Dermis blood vessel endothelial cell (primary cell): ENCODE data around the gene AGTRAP. TPM values are rescaled to one million over a fixed set of nuclear protein-coding genes. Genes with fewer than 3 reads are reported as not detected.

Experiments
- DNase-seq: peaks from one replicate; pipeline ENCODE4 v3.0.0; 2010
- total RNA-seq: library from RNA; depleted of rRNA; stranded (reverse); fragments of >200 nt; gene quantifications from 2 replicates; pipeline ENCODE4 v1.2.3, GENCODE V29; 2014

AGTRAP gene
- total RNA-seq, 1 donor from 2014 or later: 47.5 TPM

DNA sequence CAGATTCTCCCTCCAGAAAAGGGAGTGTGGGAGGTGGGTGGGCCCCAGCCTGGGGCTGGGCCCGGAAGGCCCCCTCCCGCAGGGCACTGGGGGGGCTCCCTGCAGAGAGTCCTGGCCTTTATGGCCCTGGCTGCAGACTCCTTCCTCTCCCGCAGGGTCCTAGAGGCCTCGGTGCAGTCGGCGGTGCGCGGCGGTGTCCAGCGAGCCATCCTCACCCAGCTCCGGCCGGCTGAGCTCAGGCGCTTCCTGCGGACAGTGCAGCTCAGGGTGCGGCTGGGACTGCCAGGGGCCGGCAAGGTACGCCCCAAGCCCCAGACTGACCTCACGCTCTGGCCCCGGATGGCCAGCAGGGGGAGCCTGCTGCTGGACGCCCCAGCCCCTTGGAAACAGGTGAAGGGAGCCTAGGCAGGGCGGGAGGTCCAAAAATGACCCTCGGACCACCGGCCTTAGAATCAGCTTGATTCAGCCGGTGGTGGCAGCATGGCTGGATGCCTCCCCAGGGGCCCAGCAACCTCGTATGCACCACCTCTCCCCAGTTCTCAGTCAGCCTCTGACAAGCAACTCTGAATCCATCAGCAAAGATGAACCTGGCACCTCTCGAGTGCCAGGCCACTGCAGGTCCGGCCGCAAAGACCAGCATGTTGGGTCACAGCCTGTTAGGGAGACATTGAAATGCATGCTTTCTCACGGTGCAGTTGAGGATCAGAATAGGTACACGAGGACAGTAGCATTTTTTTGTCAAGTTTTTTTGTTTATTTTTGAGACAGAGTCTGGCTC, 49.2 kb downstream of the AGTRAP start:
- DNase-seq: peak; percentile 70

DNA sequence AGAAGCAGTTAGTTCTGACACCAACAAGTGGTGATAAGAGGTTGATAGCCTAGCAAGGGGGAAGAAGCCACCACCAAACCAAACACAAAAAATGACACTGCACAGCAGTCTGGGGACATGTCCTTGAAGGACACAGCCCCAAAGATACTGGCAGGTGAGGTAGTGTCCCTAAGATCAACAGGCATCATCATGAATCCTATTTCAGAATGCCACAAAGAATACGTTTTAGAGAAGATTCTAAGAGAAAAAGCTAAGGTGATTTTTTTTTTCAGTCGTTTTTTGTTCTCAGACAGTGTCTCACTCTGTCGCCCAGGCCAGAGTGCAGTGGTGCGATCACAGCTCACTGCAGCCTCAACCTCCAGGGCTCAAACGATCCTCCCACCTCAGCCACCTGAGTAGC, 50.2 kb downstream of the AGTRAP start:
- DNase-seq: no peak

DNA sequence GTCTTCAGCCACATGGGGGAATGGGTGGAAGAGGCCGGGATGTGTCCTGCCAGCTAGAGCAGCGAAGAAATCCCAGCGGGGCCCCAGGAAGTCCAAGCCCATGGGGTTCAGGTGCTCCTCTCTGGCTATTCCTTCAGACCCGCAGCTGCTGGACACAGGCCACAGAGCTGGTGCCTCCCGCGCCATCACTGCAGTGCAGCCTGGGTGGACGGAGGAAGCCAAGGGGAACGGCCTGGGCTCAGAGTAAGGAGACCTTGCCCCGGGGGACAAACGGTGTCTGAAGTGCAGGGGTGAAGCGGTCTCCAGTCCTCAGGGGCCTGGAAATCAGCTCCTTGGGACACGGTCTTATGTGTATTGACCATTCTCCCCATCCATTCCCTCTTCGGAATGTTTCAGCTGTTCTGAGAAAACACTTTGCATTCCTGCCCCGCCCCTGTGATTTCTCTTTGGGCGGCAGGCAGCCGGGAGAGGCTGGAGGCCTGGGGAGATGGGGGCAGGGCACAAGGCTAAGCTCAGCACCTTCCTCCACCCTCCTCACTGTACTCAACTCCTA, 51.4 kb downstream of the AGTRAP start:
- DNase-seq: no peak

- DNase-seq: no peak
Measured at GRCh38 chr1:11787804-11788436, 52.0 kb downstream of the AGTRAP start.

DNA sequence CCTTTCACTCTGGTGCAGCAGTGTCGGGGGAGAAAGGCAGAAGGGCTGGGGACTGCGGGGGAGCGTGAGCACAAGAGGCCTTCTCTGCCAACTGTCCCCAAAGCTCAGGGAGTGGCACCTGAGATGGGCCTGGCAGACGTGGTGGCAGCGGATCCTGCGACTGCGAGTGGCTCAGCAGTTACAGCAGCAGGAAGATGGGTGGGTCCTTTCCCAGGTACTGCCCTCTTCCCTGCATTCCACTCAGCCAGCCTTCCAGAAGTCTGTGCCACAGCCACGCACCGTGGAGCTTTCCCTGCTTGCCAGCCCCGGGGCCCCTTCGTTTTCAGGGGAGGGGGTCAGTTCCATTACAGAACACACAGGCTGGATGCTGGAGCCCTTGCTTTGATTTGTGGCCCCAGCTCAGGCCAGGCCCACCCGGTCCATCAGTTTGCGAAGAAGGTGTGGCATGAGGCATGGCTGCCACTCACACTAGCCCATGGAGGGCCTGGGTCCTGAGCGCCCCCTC, 52.7 kb downstream of the AGTRAP start:
- no peak for DNase-seq

DNA sequence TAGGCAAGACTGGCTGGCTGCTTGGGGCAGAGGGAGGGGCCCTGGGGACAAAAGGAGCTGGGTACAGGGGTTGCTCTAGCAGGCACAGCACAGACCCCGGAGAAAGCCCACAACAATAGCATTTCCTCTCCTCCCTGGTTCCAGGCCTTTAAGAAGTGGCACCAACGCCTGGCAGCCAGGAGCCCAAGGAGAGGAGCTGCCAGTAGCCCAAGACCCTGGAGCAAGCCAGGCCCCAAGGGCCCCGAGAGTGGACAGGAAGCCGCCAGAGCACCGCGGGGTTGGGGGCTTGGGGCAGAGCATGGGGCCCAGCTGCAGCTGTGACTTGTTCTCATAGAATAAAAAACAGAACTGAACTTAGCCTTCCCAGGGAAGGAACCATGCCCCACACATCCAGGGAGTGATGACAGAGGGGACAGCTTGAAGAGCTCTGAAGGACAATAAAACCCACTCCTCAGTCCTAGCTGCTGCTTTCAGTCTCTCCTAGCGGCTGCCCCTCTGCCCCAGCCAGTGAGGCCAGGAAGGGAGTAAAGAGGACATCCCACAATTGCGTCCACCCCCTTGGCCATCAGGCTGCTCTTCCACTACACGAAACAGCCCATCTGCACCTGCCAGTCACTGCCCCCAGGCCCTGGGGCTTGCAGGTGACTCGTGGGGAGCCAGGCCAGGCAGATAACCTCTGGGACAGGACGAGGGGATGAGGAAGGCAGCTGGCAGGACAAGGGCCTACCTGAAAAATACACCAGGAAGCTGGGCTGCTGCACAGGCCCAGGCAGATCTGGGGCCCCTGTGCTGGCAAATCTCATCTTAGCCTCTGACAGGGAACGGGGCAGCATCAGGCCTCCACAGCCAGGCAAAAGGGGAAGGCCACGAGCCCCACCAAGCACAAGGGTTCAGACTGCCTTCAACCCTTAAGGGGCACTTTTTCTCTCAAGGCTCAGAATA, 53.5 kb downstream of the AGTRAP start:
- DNase-seq: no peak

GRCh38 chr1:11790101-11790879, 54.4 kb downstream of the AGTRAP start:
- DNase-seq: no peak

DNA sequence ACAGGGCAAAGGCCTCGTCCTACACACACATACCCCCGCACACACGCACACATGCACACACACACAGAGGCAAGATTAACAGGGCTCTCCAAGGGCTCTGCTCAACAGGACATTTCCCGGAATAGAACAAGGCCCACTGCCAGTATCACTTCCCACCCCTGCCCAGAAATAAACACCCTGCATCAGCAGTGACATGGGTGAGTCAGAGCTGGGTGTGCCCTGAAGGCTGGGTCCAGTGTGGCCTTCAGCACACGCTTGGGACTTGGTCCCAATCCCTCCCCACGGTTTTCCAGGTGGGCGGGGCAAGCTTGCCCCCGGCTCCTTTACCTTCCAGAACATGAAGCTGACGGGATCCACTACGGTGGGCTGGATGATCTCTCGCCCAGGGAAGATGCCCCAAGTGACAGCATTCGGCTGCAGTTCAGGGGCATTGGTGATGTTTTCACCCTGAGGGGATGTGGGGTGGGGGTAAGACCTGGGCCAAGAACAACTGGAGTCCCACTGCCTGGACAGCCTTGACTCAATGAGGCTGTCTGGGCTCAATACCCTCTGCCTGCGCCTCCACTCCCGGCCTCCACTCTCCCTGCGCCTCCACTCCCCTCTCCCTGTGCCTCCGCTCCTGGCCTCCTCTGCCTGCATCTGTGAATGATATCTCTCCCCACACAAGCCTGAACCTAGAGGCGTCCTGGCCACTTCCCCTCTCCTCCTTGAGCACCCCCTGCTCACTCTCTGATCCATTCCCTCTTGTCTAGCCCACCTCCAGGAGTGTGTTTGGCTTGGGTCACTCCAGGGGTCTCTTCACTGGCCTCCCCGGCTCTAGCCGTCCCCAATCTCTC, 55.2 kb downstream of the AGTRAP start:
- peak; percentile 84 for DNase-seq

DNA sequence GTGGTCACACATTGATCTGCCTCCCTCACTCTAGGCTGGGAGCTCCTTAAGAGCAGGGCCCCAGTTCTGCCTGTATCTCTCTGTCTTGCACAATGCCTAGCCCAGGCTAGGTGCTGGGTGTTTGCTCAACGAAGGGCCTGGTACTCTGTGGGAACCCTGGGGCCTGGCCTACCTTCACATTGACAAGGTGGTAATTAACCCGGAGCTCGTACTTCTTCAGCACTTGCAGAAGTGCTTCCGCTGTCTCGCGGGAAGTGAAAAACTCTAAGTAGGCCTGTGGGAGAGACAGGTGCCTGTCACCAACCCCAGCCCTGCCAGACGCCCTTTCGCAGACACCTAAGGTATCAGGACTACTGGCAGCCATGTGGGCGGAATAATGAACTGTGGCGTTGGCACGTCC, 56.2 kb downstream of the AGTRAP start:
- no peak for DNase-seq

GRCh38 chr1:11793819-11794218, 57.9 kb downstream of the AGTRAP start:
- no peak for DNase-seq

- no peak for DNase-seq
Measured at GRCh38 chr1:11794446-11795237, 58.7 kb downstream of the AGTRAP start.

DNA sequence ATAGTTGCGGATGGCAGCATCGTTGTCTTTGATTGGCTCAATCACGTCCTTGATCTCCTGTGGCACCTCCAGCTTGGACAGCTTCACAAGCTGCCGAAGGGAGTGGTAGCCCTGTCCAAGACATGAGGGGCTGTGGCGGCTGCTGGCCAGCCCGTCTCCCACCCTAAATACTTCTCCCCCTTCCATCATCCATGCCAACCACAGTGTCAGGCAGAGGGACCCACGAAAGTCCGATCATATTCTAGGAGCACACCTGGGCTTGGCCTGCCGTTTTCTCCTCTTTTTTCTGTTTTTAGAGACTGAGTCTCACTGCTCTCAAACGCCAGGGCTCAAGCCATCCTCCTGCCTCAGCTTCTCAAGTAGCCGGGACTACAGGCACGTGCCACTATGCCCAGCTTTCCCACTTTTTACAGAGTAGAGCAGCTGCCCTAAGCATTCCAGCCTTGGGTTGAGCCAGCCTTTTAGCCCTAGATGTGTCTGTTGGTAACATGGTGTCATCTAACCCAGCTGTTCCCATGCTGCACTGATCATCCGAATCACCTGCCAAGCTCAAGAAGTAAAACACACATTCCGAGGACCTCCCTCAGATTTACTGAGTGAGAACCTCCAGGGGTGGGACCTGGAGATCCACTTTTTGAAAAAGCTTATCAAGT, 59.4 kb downstream of the AGTRAP start:
- DNase-seq: no peak

DNA sequence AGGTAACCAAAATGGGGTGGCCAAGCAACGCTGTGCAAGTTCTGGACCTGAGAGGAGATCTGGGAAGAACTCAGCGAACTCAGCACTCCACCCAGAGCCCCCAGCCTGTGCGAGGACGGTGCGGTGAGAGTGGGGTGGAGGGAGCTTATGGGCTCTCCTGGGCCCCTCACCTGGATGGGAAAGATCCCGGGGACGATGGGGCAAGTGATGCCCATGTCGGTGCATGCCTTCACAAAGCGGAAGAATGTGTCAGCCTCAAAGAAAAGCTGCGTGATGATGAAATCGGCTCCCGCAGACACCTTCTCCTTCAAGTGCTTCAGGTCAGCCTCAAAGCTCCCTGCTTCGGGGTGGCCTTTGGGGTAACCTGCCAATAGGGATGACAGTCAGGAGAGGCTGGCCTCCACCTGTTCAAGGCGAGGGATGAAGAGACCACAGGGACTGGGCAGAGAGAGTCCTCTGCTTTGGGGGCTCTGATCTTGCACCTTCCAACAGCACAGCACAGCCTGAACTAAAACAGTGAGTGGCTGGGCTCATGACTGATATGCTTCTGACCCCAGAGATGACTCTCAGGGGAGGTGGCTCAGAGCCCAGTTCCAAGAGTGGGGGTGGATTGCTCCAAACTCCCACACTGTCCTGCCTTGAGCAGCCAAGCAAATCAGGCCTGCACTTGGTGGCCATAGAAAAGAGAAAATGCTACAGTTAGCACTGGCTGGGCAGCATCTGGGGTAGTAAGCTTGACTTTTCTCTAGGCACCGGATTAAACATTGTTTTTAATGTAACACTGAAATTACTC, 60.3 kb downstream of the AGTRAP start:
- peak; percentile 29 for DNase-seq

DNA sequence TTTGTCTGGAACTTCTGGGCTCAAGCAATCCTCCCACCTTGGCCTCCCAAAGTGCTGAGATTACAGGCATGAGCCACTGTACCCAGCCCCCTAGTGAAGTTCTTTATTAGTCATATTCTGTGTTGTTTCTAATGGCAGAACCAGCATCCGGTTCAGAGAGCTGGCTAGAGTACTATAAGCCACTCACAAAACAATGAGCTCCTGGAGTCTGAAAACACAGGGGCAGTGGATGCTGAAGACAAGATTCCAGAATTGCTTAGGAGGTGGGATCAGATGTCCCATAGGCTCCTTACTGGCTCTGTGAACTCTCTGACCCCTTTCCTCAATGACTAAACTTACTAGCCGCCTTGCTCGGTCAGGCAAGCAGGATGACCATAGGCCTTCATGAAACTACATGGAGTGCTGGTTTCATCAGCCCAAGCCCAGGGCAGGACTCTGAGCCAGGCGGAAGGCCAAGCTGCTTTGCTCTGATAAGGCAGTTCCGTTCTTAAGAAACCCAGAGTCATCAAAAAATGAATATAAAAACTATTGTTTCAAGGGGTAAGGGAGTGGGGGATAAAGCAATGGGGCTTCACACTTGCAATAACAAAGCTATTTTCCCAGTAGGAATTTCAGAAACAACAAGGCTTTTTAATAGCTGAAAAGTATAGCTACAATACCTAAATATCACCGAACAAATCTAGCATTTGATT, 61.7 kb downstream of the AGTRAP start:
- peak; percentile 82 for DNase-seq

DNA sequence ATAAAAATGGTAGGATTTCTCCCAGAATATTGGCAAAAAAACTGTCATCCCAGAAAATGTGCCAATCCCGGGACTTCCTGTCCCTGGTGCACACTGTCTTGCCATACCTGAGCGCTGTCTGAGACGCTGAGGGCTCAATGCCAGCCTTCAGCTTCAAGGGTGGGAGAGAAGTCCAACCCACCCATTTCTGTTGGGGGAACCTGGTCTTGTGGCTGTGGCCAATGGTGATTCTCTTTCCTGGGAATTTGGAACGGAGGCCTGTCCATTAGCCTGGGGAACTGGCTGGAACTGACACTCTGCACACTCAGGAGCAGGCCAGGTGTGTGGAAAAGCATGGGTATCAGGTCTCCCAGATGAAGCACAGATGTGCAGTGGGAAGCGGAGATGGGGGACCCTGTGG, 63.2 kb downstream of the AGTRAP start:
- no peak for DNase-seq

DNA sequence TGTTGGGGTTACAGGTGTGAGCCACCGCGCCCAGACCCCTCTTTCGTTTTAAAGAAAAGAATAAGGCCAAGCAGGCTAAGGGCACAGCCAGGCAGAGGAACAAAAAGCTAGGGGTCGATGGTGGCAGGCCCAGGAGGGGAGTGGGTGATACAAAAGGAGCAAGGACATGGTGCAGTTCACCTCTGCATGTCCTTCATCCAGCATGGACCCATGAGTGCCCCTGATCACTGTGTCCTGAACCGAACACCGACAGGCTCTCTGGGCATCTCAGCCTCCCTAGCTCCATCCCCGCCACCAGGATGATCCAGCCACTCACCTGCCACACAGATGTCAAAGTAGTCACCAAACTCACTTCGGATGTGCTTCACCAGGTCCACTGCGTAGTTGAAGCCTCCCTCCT, 64.0 kb downstream of the AGTRAP start:
- no peak for DNase-seq

GRCh38 chr1:11800391-11800755, 64.4 kb downstream of the AGTRAP start:
- no peak for DNase-seq
